ENCODE results near the gene ATP9B. TPM values are rescaled to one million over a fixed set of nuclear protein-coding genes. Genes with fewer than 3 reads are reported as not detected.

Gene ATP9B
- total RNA-seq, 1 experiment from 2014 or later: 17.9 TPM

GRCh38 chr18:79217979-79218604 is 148.9 kb downstream of the ATP9B start:
- Histone ChIP-seq H3K9me3 (ENCODE audit: low read depth, low read length, poor library complexity, severe bottlenecking) (no peaks in the 10 kb centered on the region), H3K4me1 (ENCODE audit: insufficient read depth, low read length, poor library complexity, severe bottlenecking) (no peaks in the 10 kb centered on the region), H3K4me3 (ENCODE audit: low read depth, low read length, poor library complexity, severe bottlenecking) (no peak overlapping the region), H3K27ac (ENCODE audit: low read depth, low read length, poor library complexity, severe bottlenecking) (no peak overlapping the region), H3K36me3 (ENCODE audit: insufficient read depth, low read length, poor library complexity, severe bottlenecking) (no peaks in the 10 kb centered on the region), H3K27me3 (replicated peaks; ENCODE audit: insufficient read depth, low read depth, low read length, poor library complexity) (no peaks in the 10 kb centered on the region)
- no peak for DNase-seq (ENCODE audit: low spot score)
- POLR2A ChIA-PET (ENCODE audit: low non-redundant PET): interaction anchor here (0.6 kb wide), 1 partner anchor 272 kb away, joined by 7 read pairs; no protein-coding TSS in a partner anchor
- CTCF ChIA-PET: no interaction called here
- no TSS peak for BruUV-seq (replicated peaks)
- intact Hi-C loops (cut with micrococcal nuclease; ENCODE audit: unreplicated experiment): no loop called here
- no peak for TF ChIP-seq CTCF (conservative IDR thresholded peaks at IDR 0.05; ENCODE audit: low read depth, low read length)
- TF ChIP-seq EZH2 (IDR thresholded peaks at IDR 0.05; ENCODE audit: borderline replicate concordance, low read depth, low read length, poor library complexity, severe bottlenecking): no peak

- POLR2A ChIA-PET (ENCODE audit: low non-redundant PET): no interaction called here
- Histone ChIP-seq H3K9me3 (ENCODE audit: low read depth, low read length, poor library complexity, severe bottlenecking) (no peaks in the 10 kb centered on the region), H3K27me3 (replicated peaks; ENCODE audit: insufficient read depth, low read depth, low read length, poor library complexity) (no peaks in the 10 kb centered on the region), H3K36me3 (ENCODE audit: insufficient read depth, low read length, poor library complexity, severe bottlenecking) (no peaks in the 10 kb centered on the region), H3K4me3 (ENCODE audit: low read depth, low read length, poor library complexity, severe bottlenecking) (no peak overlapping the region), H3K4me1 (ENCODE audit: insufficient read depth, low read length, poor library complexity, severe bottlenecking) (no peaks in the 10 kb centered on the region), H3K27ac (ENCODE audit: low read depth, low read length, poor library complexity, severe bottlenecking) (no peak overlapping the region)
- BruUV-seq (replicated peaks): no TSS peak
- intact Hi-C loops (cut with micrococcal nuclease; ENCODE audit: unreplicated experiment): no loop called here
- DNase-seq (ENCODE audit: low spot score): no peak
- CTCF ChIA-PET: no interaction called here
- TF ChIP-seq EZH2 (IDR thresholded peaks at IDR 0.05; ENCODE audit: borderline replicate concordance, low read depth, low read length, poor library complexity, severe bottlenecking) (no peak), CTCF (conservative IDR thresholded peaks at IDR 0.05; ENCODE audit: low read depth, low read length) (no peak)
Measured at GRCh38 chr18:79218605-79219190, 149.5 kb downstream of the ATP9B start.

- POLR2A ChIA-PET (ENCODE audit: low non-redundant PET): interaction anchor here (0.7 kb wide), 1 partner anchor 474 kb away, joined by 5 read pairs; no protein-coding TSS in a partner anchor
- TF ChIP-seq EZH2 (IDR thresholded peaks at IDR 0.05; ENCODE audit: borderline replicate concordance, low read depth, low read length, poor library complexity, severe bottlenecking) (no peak), CTCF (conservative IDR thresholded peaks at IDR 0.05; ENCODE audit: low read depth, low read length) (no peak)
- no TSS peak for BruUV-seq (replicated peaks)
- intact Hi-C loops (cut with micrococcal nuclease; ENCODE audit: unreplicated experiment): no loop called here
- Histone ChIP-seq H3K27ac (ENCODE audit: low read depth, low read length, poor library complexity, severe bottlenecking) (no peak overlapping the region), H3K4me3 (ENCODE audit: low read depth, low read length, poor library complexity, severe bottlenecking) (no peak overlapping the region), H3K4me1 (ENCODE audit: insufficient read depth, low read length, poor library complexity, severe bottlenecking) (no peaks in the 10 kb centered on the region), H3K27me3 (replicated peaks; ENCODE audit: insufficient read depth, low read depth, low read length, poor library complexity) (no peaks in the 10 kb centered on the region), H3K9me3 (ENCODE audit: low read depth, low read length, poor library complexity, severe bottlenecking) (no peaks in the 10 kb centered on the region), H3K36me3 (ENCODE audit: insufficient read depth, low read length, poor library complexity, severe bottlenecking) (no peaks in the 10 kb centered on the region)
- no peak for DNase-seq (ENCODE audit: low spot score)
- CTCF ChIA-PET: no interaction called here
Measured at GRCh38 chr18:79221136-79221535, 151.9 kb downstream of the ATP9B start.

Measured in A673 (cell line).